Measurements from ENCODE around the gene ASCC3.

DNA sequence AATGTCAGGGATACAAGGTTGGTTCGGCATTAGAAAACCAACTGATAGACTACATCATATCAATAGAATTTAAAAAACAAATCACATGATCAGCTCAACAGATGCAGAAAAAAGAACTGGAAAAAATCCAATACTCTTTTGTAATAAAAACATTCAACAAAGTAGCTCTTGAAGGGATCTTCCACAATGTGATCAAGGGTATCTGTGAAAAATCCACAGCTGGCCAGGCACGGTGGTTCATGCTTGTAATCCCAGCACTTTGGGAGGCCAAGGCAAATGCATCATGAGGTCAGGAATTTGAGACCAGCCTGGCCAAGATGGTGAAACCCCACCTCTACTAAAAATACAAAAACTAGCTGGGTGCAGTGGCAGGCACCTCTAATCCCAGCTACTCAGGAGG, 63.1 kb downstream of the ASCC3 start:
- TF ChIP-seq FOS (IDR thresholded peaks at IDR 0.05; ENCODE audit: borderline replicate concordance, insufficient read depth, low read length) = no peak
- TF ChIP-seq, protein P1, sequence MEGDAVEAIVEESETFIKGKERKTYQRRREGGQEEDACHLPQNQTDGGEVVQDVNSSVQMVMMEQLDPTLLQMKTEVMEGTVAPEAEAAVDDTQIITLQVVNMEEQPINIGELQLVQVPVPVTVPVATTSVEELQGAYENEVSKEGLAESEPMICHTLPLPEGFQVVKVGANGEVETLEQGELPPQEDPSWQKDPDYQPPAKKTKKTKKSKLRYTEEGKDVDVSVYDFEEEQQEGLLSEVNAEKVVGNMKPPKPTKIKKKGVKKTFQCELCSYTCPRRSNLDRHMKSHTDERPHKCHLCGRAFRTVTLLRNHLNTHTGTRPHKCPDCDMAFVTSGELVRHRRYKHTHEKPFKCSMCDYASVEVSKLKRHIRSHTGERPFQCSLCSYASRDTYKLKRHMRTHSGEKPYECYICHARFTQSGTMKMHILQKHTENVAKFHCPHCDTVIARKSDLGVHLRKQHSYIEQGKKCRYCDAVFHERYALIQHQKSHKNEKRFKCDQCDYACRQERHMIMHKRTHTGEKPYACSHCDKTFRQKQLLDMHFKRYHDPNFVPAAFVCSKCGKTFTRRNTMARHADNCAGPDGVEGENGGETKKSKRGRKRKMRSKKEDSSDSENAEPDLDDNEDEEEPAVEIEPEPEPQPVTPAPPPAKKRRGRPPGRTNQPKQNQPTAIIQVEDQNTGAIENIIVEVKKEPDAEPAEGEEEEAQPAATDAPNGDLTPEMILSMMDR (IDR thresholded peaks at IDR 0.05; ENCODE audit: extremely low read depth in 1 of 2, insufficient read depth in 1 of 2, low read depth in 1 of 2, low read length in 2 of 2) = no peak
